AG04449 (cell line): ENCODE measurements around the gene NNMT.
A peak's percentile ranks its signal among the peaks of the same experiment; 100 is the strongest.

Experiments used
- CTCF ChIA-PET: fragments of 350-600 bp; formaldehyde crosslinking; extraction: SDS; loops from one replicate; lab custom pipeline; 2021; ENCODE audit warnings: antibody characterized with exemption; lab: Yijun Ruan, JAX
- POLR2A ChIA-PET: fragments of 400-600, 350-600 bp; formaldehyde crosslinking; extraction: SDS; loops from one replicate; lab custom pipeline; 2020; ENCODE audit warnings: antibody characterized with exemption, inconsistent platforms; lab: Yijun Ruan, JAX
- DNase-seq: peaks from one replicate; pipeline ENCODE4 v3.0.0-alpha.2; 2010; ENCODE audit warnings: low read depth, low spot score
- H3K4me3 ChIP-seq: 2 replicates; pipeline ENCODE4 v1.5.1; 2011; ENCODE audit warnings: low read depth, mild to moderate bottlenecking, control low read depth, low read length
- CTCF ChIP-seq: IDR thresholded peaks from one replicate; pipeline ENCODE4 v1.5.1; 2011; ENCODE audit warnings: mild to moderate bottlenecking, moderate library complexity, low read length, control low read depth, inconsistent platforms; ENCODE audit not compliant: insufficient read depth; ENCODE audit errors: missing control alignments

Gene NNMT

DNA sequence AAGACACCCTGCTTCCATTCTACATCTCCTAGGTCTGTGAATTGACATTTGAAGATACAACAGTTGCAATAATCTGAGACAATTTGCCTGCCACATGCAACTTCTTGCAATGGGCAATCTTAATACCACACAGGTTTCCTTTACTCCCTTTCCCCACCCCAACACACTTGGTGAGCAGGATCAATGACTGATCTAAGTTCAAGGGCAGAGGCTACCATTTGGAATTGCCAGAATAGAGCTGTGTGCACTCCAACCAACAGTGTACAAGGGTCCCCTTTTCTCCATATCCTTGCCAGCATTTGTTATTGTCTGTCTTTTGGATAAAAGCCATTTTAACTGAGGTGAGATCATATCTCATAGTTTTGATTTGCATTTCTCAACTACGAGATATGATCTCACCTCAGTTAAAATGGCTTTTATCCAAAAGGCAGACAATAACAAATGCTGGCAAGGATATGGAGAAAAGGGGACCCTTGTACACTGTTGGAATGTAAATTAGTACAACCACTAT lies 2.9 kb upstream of the NNMT start:
- no peak overlapping the region for H3K4me3 ChIP-seq
- no peak for TF ChIP-seq CTCF
- CTCF ChIA-PET, result interaction anchor here (0.8 to 2.5 kb wide), 6 partner anchors 8 to 54 kb away, joined by 3 to 11 read pairs (median 4); no protein-coding TSS in a partner anchor
- POLR2A ChIA-PET, result interaction anchor here (1.1 kb wide), 1 partner anchor 385 kb away, joined by 6 read pairs; the partner anchor contains the start of gene NXPE2
- no peak for DNase-seq

DNA sequence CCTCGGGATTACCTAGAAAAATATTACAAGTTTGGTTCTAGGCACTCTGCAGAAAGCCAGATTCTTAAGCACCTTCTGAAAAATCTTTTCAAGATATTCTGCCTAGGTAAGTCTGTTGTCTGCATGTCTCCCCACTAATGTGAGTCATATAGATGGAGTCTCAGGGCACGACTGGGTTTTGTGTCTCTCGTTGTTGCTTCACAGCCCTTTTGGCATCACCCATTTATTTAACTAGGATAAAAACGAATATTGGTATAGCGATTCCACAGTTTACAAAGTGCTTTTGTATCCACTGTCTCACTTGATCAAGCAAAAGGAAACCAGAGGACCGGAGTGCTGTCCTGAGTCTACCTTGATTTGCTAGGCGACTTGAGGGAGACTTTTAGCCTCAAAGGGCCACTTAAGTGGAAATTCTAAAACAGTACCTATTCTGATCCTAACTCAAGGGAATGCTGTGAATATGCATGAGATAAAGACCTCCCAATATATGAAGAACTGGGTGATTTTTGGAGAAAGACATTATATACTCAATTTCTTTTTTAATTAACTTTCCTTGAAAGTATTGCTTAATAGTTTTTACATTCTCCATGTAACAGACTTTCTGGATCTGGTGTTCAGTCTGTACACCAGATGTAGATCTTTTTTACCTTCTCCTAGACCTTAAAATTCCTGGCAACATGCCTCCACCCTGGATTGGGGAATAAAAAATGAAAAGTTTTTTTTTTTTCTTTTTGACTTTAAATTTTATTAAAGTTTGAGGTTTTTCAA lies 590 bp downstream of the NNMT start:
- no peak for DNase-seq
- CTCF ChIA-PET, result interaction anchor here (0.8 to 1.4 kb wide), 3 partner anchors 11 to 16 kb away, joined by 3 to 4 read pairs (median 4); no protein-coding TSS in a partner anchor
- H3K4me3 ChIP-seq, result peak overlapping the region; percentile 83
- POLR2A ChIA-PET, result interaction anchor here (0.8 to 2.0 kb wide), 6 partner anchors 8 to 19 kb away, joined by 3 to 37 read pairs (median 11); no protein-coding TSS in a partner anchor
- TF ChIP-seq CTCF, result no peak

GRCh38 chr11:114297806-114298709 lies 1.9 kb downstream of the NNMT start:
- ChIA-PET POLR2A (interaction anchor here (0.8 to 2.0 kb wide), 3 partner anchors 9 to 61 kb away, joined by 3 to 14 read pairs (median 3); no protein-coding TSS in a partner anchor), CTCF (interaction anchor here (1.0 to 1.1 kb wide), 2 partner anchors 12 to 16 kb away, joined by 3 read pairs; no protein-coding TSS in a partner anchor)
- DNase-seq, result no peak
- H3K4me3 ChIP-seq, result peak overlapping the region; percentile 83
- TF ChIP-seq CTCF, result no peak

- POLR2A ChIA-PET, result interaction anchor here (0.8 to 2.0 kb wide), 3 partner anchors 9 to 60 kb away, joined by 3 to 14 read pairs (median 3); no protein-coding TSS in a partner anchor
- no peak for DNase-seq
- TF ChIP-seq CTCF, result no peak
- CTCF ChIA-PET, result interaction anchor here (1.2 kb wide), 1 partner anchor 18 kb away, joined by 4 read pairs; no protein-coding TSS in a partner anchor
- peak overlapping the region; percentile 83 for H3K4me3 ChIP-seq
These were observed 2.5 kb downstream of the NNMT start for GRCh38 chr11:114298710-114299109.

GRCh38 chr11:114301088-114301487 lies 4.9 kb downstream of the NNMT start:
- ChIA-PET POLR2A (no interaction called here), CTCF (interaction anchor here (1.3 to 1.5 kb wide), 2 partner anchors 9 to 21 kb away, joined by 3 to 4 read pairs; no protein-coding TSS in a partner anchor)
- no peak for TF ChIP-seq CTCF
- H3K4me3 ChIP-seq, result peak overlapping the region; percentile 83
- no peak for DNase-seq
